PFSK-1 (cell line): ENCODE results near the gene ANKMY1.

Experiments
- FOXP2 ChIP-seq: optimal IDR thresholded peaks from 2 replicates; pipeline ENCODE3; 2011; ENCODE audit warnings: borderline replicate concordance, control low read depth, inconsistent platforms; ENCODE audit not compliant: insufficient read depth; ENCODE audit errors: extremely low read length, extremely low read depth
- POLR2AphosphoS5 ChIP-seq: IDR thresholded peaks from 2 replicates; pipeline ENCODE4 v1.6.1; 2012; ENCODE audit warnings: low read depth, mild to moderate bottlenecking, control low read depth, low read length, moderate library complexity
- SIN3A ChIP-seq: IDR thresholded peaks from 2 replicates; pipeline ENCODE4 v1.6.1; 2012; ENCODE audit warnings: mild to moderate bottlenecking, low read length, moderate library complexity, borderline replicate concordance; ENCODE audit not compliant: insufficient read depth
- TAF1 ChIP-seq: IDR thresholded peaks from 2 replicates; pipeline ENCODE4 v1.6.1; 2012; ENCODE audit warnings: low read length, control low read depth, borderline replicate concordance; ENCODE audit not compliant: insufficient read depth
- TF ChIP-seq, protein P1 (sequence below), 2 experiments: IDR thresholded peaks; 2 replicates each; pipeline versions ENCODE4 v1.6.1 to v1.8.0; 2011 to 2012; ENCODE audit warnings: low read depth in 2 of 2, low read length in 2 of 2, control low read depth in 1 of 2, inconsistent platforms in 1 of 2, mild to moderate bottlenecking in 1 of 2, moderate library complexity in 1 of 2; ENCODE audit not compliant: insufficient read depth in 1 of 2

Gene ANKMY1

DNA sequence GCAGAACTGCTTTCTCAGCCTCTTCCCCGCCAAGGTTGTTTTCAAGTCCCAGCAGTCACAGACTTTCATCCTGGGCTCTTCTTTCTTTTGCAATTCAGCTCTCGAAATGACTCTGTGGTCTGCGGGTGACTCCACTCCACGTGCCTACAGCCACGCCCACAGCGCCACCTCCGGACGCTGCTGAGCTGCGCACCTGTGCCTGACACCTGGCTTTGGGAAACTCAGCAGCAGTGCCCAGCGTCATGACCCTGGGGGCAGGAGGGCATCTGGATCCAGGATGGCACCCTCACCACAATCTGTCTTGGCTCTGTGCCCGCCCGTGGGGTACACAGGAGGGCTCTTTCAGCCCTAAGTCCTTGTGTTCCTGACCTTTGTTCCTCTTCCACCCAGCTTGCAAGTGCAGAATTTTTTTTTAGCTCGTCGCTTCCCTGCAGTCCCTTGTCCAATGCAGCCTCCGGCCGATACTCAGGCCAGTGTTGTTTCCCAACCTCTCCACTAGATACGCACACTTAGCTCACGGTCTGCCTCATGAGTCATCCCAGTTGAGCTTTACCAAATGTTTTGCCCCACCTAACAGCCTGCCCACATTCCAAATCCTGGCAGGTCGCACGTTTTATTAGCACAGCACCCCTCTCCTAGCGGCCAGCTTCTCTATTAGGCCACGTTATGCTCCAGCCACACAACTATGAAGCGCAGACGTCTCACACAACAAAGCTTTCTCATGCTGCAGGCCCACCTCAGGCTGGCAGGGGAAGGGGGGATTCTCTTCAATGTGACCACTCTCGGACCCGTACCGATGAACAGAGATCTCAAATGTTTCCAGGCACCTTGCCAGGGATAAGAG lies 22.2 kb upstream of the ANKMY1 start:
- TF ChIP-seq, protein P1, sequence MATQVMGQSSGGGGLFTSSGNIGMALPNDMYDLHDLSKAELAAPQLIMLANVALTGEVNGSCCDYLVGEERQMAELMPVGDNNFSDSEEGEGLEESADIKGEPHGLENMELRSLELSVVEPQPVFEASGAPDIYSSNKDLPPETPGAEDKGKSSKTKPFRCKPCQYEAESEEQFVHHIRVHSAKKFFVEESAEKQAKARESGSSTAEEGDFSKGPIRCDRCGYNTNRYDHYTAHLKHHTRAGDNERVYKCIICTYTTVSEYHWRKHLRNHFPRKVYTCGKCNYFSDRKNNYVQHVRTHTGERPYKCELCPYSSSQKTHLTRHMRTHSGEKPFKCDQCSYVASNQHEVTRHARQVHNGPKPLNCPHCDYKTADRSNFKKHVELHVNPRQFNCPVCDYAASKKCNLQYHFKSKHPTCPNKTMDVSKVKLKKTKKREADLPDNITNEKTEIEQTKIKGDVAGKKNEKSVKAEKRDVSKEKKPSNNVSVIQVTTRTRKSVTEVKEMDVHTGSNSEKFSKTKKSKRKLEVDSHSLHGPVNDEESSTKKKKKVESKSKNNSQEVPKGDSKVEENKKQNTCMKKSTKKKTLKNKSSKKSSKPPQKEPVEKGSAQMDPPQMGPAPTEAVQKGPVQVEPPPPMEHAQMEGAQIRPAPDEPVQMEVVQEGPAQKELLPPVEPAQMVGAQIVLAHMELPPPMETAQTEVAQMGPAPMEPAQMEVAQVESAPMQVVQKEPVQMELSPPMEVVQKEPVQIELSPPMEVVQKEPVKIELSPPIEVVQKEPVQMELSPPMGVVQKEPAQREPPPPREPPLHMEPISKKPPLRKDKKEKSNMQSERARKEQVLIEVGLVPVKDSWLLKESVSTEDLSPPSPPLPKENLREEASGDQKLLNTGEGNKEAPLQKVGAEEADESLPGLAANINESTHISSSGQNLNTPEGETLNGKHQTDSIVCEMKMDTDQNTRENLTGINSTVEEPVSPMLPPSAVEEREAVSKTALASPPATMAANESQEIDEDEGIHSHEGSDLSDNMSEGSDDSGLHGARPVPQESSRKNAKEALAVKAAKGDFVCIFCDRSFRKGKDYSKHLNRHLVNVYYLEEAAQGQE (IDR thresholded peaks at IDR 0.05; ENCODE audit: insufficient read depth in 1 of 2, low read depth in 2 of 2, low read length in 2 of 2), result no peak
- TF ChIP-seq FOXP2 (no peak), POLR2AphosphoS5 (no peak; the same call in 1 of the 2 replicates), TAF1 (no peak), SIN3A (no peak)

DNA sequence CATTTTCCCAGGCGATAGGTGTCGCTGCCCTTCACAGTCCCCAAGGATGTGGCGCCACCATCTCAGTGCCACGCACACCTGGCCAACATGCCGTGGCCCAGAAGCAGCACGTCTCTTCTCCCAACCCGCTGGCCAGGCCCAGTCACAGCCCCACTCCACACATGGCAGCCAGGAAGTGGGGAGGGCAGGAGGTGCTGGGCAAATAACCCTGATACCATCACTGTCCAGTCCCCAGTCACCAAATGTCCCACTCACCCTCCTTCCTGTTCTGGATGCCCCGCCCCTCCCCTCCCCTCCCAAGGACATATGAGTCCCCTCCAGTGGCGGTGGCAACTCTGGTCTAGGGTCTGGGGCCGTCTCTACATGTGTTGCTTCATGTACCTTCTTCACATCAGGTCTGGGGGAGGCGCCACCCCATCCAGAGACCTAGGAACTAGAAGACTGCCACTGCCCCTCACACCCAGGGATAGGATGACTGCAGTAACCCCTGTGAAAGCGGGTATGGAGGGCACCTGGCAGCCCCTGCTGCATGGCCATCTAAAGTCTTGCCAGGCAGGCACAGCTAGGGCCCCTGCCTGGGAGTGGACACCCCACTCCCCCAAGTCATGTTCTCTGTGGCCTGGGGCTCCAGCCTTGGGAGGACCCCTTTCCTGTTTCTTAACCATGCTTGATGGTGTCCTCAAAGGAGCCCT lies 21.4 kb upstream of the ANKMY1 start:
- TF ChIP-seq SIN3A (no peak), POLR2AphosphoS5 (no peak; the same call in 1 of the 2 replicates)

DNA sequence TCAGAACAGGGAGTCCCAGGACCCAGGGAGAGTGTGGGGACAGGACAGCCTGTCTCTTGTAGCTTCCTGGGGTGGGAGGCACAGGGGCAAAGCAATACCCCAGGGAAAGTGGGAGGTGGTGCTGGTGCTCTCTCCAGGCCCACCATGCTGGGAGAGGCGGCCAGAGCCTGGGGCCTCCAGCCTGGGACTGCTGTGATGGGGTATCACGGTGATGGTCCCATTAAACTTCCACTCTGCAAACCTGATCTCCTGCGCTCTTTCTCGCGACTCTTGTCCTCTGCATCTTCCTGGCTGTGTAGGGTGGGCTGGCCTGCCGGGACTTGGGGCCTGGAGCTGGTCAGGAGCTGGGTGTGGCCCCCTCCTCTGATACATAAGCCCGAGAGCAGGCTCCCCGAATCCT lies 20.7 kb upstream of the ANKMY1 start:
- no peak for TF ChIP-seq SIN3A
- TF ChIP-seq, protein P1 (IDR thresholded peaks at IDR 0.05; ENCODE audit: insufficient read depth in 1 of 2, low read depth in 2 of 2, low read length in 2 of 2), result no peak
- TF ChIP-seq POLR2AphosphoS5, result no peak
- TF ChIP-seq FOXP2, result no peak
- TF ChIP-seq TAF1, result no peak

DNA sequence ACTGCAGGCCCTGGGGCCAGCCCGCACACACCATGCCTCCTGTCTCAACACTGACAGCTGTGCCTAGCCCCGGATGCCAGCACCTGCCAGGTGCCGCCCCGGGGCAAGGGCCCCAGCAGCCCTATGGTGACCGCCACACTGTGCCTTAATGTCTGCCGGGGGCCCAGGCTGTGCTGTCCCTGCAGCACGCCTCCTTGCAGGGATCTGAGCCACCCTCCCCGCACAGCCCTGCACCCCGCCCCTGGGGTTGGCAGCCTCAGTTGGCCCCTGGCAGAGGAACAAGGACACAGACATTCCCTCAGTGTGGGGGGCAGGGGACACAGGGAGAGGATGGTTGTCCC lies 20.3 kb upstream of the ANKMY1 start:
- no peak for TF ChIP-seq FOXP2
- TF ChIP-seq, protein P1 (IDR thresholded peaks at IDR 0.05; ENCODE audit: insufficient read depth in 1 of 2, low read depth in 2 of 2, low read length in 2 of 2), result no peak
- no peak for TF ChIP-seq TAF1
- TF ChIP-seq SIN3A, result no peak
- no peak for TF ChIP-seq POLR2AphosphoS5

DNA sequence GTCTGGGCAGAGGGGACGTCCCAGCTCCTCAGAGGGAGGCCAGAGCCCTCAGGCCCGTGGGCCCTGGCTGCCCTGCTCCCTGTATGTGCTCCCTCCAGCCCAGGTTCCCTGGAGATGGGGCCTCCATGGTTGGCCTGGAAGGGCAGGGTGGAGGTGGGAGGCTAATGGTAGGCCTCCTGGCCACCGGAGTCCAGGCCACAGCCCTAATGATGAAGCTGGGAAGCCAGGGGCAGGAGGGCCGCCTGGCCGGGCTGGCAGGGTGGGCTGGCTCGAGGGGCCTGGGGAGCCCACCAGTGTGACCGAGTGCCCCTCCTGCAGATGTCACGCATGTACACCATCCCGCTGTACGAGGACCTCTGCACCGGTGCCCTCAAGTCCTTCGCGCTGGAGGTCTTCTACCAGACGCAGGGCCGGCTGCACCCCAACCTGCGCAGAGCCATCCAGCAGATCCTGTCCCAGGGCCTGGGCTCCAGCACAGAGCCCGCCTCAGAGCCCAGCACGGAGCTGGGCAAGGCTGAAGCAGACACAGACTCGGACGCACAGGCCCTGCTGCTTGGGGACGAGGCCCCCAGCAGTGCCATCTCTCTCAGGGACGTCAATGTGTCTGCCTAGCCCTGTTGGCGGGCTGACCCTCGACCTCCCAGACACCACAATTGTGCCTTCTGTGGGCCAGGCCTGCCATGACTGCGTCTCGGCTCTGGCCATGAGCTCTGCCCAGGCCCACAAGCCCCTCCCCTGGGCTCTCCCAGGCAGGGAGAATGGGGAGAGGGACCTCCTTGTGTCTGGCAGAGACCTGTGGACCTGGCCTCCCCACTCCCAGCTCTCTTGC lies 19.7 kb upstream of the ANKMY1 start:
- TF ChIP-seq POLR2AphosphoS5, result no peak
- TF ChIP-seq SIN3A, result no peak
- no peak for TF ChIP-seq FOXP2
- no peak for TF ChIP-seq TAF1
- TF ChIP-seq, protein P1 (IDR thresholded peaks at IDR 0.05; ENCODE audit: insufficient read depth in 1 of 2, low read depth in 2 of 2, low read length in 2 of 2), result no peak
